GM20000 (cell line): ENCODE results near the gene DCHS2.

Source experiments
- DNase-seq: peaks from one replicate; pipeline ENCODE4 v3.0.0; 2012; ENCODE audit warnings: low spot score
- CTCF ChIP-seq: IDR thresholded peaks from 2 replicates; pipeline ENCODE4 v1.5.1; 2012; ENCODE audit warnings: mild to moderate bottlenecking, control low read depth; ENCODE audit errors: extremely low read depth, missing control alignments

DCHS2 gene

GRCh38 chr4:154345359-154345758 is 146.2 kb downstream of the DCHS2 start:
- TF ChIP-seq CTCF: no peak
- DNase-seq: no peak

- no peak for TF ChIP-seq CTCF
- peak; percentile 10 for DNase-seq
These were observed 146.9 kb downstream of the DCHS2 start for GRCh38 chr4:154344686-154345085.

GRCh38 chr4:154343651-154344050 is 147.9 kb downstream of the DCHS2 start:
- DNase-seq: no peak
- TF ChIP-seq CTCF: no peak

- no peak for TF ChIP-seq CTCF
- DNase-seq: no peak
These were observed 150.2 kb downstream of the DCHS2 start for GRCh38 chr4:154341448-154341847.

- DNase-seq: no peak
- TF ChIP-seq CTCF: no peak
These were observed 156.0 kb downstream of the DCHS2 start for GRCh38 chr4:154335588-154335987.

GRCh38 chr4:154332681-154333421 is 158.7 kb downstream of the DCHS2 start:
- DNase-seq: peak; percentile 12

GRCh38 chr4:154329939-154330338 is 161.7 kb downstream of the DCHS2 start:
- TF ChIP-seq CTCF: no peak
- DNase-seq: no peak

More at GRCh38 chr4:154332681-154333421, 158.7 kb downstream of the DCHS2 start:
- no peak for TF ChIP-seq CTCF
